ENCODE results near the gene LMNTD2. TPM values are rescaled to one million over a fixed set of nuclear protein-coding genes. Genes with fewer than 3 reads are reported as not detected.

Gene LMNTD2
- total RNA-seq, 2 donors from 2014 or later: 8.5 to 13.3 TPM

- Histone ChIP-seq H3K36me3 (ENCODE audit: control insufficient read depth, insufficient read depth, low read length) (peaks cover 8% of the 10 kb centered on the region), H3K4me1 (ENCODE audit: control insufficient read depth, insufficient read depth, low read length) (no peaks in the 10 kb centered on the region), H3K4me3 (ENCODE audit: low read length) (peak within 1 kb of the TSS; percentile 86), H3K9ac (ENCODE audit: extremely low read depth, low read length, poor library complexity, severe bottlenecking) (peak within 1 kb of the TSS; percentile 49), H3K27ac (ENCODE audit: low read depth, low read length) (no peak within 1 kb of the TSS), H3K27me3 (ENCODE audit: control insufficient read depth, insufficient read depth, low read length, poor library complexity, severe bottlenecking) (no peaks in the 10 kb centered on the region), H3K9me3 (ENCODE audit: control insufficient read depth, low read length) (no peaks in the 10 kb centered on the region)
- H3K36me3 Mint-ChIP-seq (ENCODE audit: low read depth): peaks cover 10% of the 10 kb centered on the region
- no peaks in the 10 kb centered on the region for H3K4me1 Mint-ChIP-seq
- no peaks in the 10 kb centered on the region for H3K9me3 Mint-ChIP-seq
- H3K4me3 Mint-ChIP-seq: peak within 1 kb of the TSS; percentile 66
- H3K27ac Mint-ChIP-seq: peak within 1 kb of the TSS; percentile 87
- peaks cover 9% of the 10 kb centered on the region for H3K27me3 Mint-ChIP-seq (ENCODE audit: insufficient read depth)
- WGBS, 2 experiments (ENCODE audit: insufficient coverage in 1 of 2, insufficient read length in 1 of 2): 2 to 7% methylated on average over 18 to 97 of the region's 97 CpGs
- no peak for TF ChIP-seq CTCF (conservative IDR thresholded peaks at IDR 0.05)
- peak; percentile 97 for DNase-seq
Measured at GRCh38 chr11:535519-536454, 24.8 kb downstream of the LMNTD2 start, which contains the start of gene HRAS. Gene HRAS, minus strand, starts transcription at chr11:535576.

GRCh38 chr11:535210-535518 lies 25.4 kb downstream of the LMNTD2 start:
- Mint-ChIP-seq H3K4me3 (peak overlapping the region; percentile 66), H3K4me1 (no peaks in the 10 kb centered on the region), H3K27me3 (ENCODE audit: insufficient read depth) (peaks cover 9% of the 10 kb centered on the region), H3K27ac (no peak overlapping the region), H3K36me3 (ENCODE audit: low read depth) (peaks cover 10% of the 10 kb centered on the region), H3K9me3 (no peaks in the 10 kb centered on the region)
- Histone ChIP-seq H3K36me3 (ENCODE audit: control insufficient read depth, insufficient read depth, low read length) (peaks cover 8% of the 10 kb centered on the region), H3K27me3 (ENCODE audit: control insufficient read depth, insufficient read depth, low read length, poor library complexity, severe bottlenecking) (no peaks in the 10 kb centered on the region), H3K9ac (ENCODE audit: extremely low read depth, low read length, poor library complexity, severe bottlenecking) (no peak overlapping the region), H3K4me1 (ENCODE audit: control insufficient read depth, insufficient read depth, low read length) (no peaks in the 10 kb centered on the region), H3K4me3 (ENCODE audit: low read length) (peak overlapping the region; percentile 86), H3K27ac (ENCODE audit: low read depth, low read length) (no peak overlapping the region), H3K9me3 (ENCODE audit: control insufficient read depth, low read length) (no peaks in the 10 kb centered on the region)
- no peak for DNase-seq
- no peak for TF ChIP-seq CTCF (conservative IDR thresholded peaks at IDR 0.05)
- 0 to 2% methylated on average over 23 to 55 of the region's 56 CpGs for WGBS, 2 experiments (ENCODE audit: insufficient coverage in 1 of 2, insufficient read length in 1 of 2)

- WGBS, 2 experiments (ENCODE audit: insufficient coverage in 1 of 2, insufficient read length in 1 of 2): 16 to 32% methylated on average over 33 to 66 of the region's 66 CpGs
Measured at GRCh38 chr11:534396-535209, 25.9 kb downstream of the LMNTD2 start.

More at GRCh38 chr11:534396-535209, 25.9 kb downstream of the LMNTD2 start:
- no peak for TF ChIP-seq CTCF (conservative IDR thresholded peaks at IDR 0.05)
- Histone ChIP-seq H3K4me1 (ENCODE audit: control insufficient read depth, insufficient read depth, low read length) (no peaks in the 10 kb centered on the region), H3K4me3 (ENCODE audit: low read length) (peak overlapping the region; percentile 86), H3K27me3 (ENCODE audit: control insufficient read depth, insufficient read depth, low read length, poor library complexity, severe bottlenecking) (no peaks in the 10 kb centered on the region), H3K9me3 (ENCODE audit: control insufficient read depth, low read length) (no peaks in the 10 kb centered on the region), H3K36me3 (ENCODE audit: control insufficient read depth, insufficient read depth, low read length) (peaks cover 8% of the 10 kb centered on the region), H3K27ac (ENCODE audit: low read depth, low read length) (no peak overlapping the region), H3K9ac (ENCODE audit: extremely low read depth, low read length, poor library complexity, severe bottlenecking) (peak overlapping the region; percentile 33)
- peak overlapping the region; percentile 65 for H3K4me3 Mint-ChIP-seq
- H3K36me3 Mint-ChIP-seq (ENCODE audit: low read depth): peaks cover 10% of the 10 kb centered on the region
- H3K4me1 Mint-ChIP-seq: no peaks in the 10 kb centered on the region
- peak; percentile 69 for DNase-seq
- H3K27me3 Mint-ChIP-seq (ENCODE audit: insufficient read depth): peaks cover 9% of the 10 kb centered on the region
- H3K27ac Mint-ChIP-seq: no peak overlapping the region
- H3K9me3 Mint-ChIP-seq: no peaks in the 10 kb centered on the region

Measured in endodermal cell (in vitro differentiated cells).